ENCODE data around the gene SLC2A6.

DNA sequence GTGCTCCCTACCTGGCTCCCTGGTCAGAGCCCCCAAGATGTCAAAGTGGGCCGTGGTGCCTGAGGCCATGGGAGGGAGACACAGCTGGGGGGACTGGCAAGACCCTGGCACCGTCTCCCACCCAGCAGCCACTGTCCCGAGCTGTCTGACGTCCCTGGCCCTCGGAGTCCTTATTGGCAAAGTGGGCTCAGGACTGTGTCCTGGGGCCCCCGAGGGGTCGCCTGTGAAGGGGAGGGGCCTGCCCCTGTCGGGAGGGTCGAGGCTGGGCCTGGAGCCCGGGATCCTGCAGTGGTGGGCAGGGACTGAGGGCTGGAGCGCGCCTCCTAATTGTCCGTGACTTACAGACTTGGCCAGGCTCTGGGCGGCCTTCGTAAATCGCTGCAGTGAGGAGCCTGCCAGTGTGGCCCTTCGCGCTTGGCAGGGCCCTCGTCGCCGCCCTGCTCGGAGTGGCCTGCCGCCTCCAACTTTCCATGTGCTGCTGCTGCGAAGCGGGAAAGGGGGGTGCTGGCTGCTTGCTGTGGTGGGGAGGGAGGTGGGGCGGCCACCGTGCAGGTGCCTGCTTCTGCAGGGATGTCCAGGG, 32.1 kb upstream of the SLC2A6 start:
- TF ChIP-seq, protein P1, sequence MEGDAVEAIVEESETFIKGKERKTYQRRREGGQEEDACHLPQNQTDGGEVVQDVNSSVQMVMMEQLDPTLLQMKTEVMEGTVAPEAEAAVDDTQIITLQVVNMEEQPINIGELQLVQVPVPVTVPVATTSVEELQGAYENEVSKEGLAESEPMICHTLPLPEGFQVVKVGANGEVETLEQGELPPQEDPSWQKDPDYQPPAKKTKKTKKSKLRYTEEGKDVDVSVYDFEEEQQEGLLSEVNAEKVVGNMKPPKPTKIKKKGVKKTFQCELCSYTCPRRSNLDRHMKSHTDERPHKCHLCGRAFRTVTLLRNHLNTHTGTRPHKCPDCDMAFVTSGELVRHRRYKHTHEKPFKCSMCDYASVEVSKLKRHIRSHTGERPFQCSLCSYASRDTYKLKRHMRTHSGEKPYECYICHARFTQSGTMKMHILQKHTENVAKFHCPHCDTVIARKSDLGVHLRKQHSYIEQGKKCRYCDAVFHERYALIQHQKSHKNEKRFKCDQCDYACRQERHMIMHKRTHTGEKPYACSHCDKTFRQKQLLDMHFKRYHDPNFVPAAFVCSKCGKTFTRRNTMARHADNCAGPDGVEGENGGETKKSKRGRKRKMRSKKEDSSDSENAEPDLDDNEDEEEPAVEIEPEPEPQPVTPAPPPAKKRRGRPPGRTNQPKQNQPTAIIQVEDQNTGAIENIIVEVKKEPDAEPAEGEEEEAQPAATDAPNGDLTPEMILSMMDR (IDR thresholded peaks at IDR 0.05): no peak
- TF ChIP-seq POLR2A (IDR thresholded peaks at IDR 0.05): no peak
